Measurements from ENCODE around the gene ATRAID.

ATRAID gene

DNA sequence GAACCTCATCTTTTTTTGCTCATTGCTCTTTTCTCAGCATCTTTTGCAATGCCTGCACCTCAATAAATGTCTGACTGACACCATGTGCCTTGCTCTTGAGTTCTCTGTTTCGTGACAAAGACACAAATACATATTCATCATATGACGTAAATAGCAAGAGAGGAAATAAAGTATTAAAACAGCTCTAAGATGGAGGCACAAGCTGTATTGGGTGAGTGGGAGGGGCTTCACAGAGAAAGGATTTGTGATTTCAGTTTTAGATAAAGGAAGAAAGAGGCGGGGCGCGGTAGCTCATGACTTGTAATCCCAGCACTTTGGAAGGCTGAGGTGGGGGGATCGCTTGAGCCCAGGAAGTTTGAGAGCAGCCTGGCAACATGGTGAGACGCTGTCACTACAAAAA, 8.2 kb downstream of the ATRAID start:
- DNase-seq = no peak

- no peak for DNase-seq
Observed at GRCh38 chr2:27221166-27221565, 9.3 kb downstream of the ATRAID start.

- no peak for DNase-seq
Observed at GRCh38 chr2:27222407-27222806, 10.6 kb downstream of the ATRAID start.

DNA sequence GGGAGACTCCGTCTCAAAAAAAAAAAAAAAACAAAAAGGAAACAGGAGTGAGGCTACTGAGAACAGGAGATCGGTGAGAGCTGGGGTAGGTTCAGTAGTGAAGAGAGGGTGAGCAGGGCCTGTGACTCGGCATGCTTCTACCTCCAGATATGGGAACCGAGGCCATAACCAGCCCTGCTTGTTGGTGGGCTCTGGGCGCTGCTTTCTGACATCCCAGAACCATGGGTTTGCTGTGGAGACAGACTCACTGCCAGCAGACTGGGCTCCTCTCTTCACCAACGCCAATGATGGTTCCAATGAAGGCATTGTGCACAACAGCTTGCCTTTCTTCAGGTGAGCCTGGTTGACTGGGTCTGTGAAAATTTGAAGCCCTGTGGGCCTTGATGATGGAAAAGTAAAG, 11.6 kb downstream of the ATRAID start:
- no peak for DNase-seq

- no peak for DNase-seq
Observed at GRCh38 chr2:27225526-27225925, 13.7 kb downstream of the ATRAID start.

- no peak for DNase-seq
Observed at GRCh38 chr2:27227501-27227900, 15.7 kb downstream of the ATRAID start.

- no peak for DNase-seq
Observed at GRCh38 chr2:27231921-27232320, 20.1 kb downstream of the ATRAID start.

GRCh38 chr2:27233341-27233740, 21.5 kb downstream of the ATRAID start:
- no peak for DNase-seq

GRCh38 chr2:27236136-27236535, 24.3 kb downstream of the ATRAID start:
- DNase-seq = no peak

DNA sequence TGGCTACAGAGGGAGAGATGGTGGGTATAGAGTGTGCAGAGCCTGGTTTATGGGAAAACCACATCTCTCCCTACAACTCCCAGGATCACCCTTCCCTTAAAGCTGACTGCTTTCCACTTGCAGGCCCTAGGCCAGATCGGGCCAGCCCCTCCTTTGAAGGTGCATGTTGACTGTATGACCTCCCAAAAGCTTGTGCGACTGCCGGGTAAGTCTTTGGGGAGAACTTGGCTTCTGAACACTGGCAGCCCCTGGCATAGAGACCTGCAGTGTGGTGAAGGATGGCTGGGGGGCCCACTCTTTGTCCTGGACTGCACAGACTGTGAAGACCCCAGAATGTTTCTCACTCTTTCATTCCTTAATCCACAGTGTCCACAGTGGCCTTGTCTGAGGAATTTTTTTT, 24.8 kb downstream of the ATRAID start:
- no peak for DNase-seq

DNA sequence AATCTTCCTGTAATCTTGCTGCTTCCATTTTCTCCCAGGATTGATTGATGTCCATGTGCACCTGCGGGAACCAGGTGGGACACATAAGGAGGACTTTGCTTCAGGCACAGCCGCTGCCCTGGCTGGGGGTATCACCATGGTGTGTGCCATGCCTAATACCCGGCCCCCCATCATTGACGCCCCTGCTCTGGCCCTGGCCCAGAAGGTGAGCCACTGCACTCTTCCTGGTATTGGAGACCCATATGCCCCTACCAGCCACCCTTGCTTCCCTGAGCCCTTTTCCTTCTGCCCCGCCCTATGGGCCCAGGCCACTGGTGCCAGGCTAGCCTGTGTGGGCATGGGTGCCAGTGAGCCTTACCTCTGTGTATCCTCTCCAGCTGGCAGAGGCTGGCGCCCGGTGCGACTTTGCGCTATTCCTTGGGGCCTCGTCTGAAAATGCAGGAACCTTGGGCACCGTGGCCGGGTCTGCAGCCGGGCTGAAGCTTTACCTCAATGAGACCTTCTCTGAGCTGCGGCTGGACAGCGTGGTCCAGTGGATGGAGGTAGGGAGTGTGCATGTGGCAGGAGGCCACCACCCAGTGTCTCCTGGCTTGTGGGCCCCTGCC, 25.6 kb downstream of the ATRAID start:
- DNase-seq = no peak

GRCh38 chr2:27238976-27239375, 27.1 kb downstream of the ATRAID start:
- DNase-seq = no peak

GRCh38 chr2:27240406-27240805, 28.6 kb downstream of the ATRAID start:
- no peak for DNase-seq

DNA sequence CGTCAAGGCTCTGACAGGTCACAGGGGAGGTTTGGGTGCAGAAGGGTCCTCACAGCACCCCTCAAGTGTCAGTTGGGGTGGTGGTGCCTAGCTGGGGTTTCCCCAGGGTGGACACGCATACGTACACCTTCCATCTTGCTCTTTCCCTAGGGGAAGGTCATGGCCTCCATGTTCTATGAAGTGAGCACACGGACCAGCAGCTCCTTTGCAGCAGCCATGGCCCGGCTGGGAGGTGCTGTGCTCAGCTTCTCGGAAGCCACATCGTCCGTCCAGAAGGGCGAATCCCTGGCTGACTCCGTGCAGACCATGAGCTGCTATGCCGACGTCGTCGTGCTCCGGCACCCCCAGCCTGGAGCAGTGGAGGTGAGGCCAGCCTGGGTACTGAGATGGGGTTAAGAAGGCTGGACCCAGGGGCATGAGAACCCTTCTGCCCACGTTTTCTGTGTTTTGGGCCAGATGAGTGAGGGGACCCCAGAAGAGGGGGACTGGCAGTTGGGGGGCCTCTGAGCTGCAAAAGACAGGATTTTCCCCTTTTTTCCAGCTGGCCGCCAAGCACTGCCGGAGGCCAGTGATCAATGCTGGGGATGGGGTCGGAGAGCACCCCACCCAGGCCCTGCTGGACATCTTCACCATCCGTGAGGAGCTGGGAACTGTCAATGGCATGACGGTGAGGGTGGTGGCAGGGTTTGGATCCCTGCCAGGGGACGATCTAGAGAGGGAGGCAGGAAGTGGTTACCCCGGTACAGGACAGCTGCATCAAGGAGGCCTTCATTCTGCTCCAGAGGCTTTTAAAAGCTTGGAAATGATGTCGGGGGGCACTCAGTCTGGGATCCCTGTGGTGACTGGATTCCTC, 30.1 kb downstream of the ATRAID start:
- no peak for DNase-seq

- no peak for DNase-seq
Observed at GRCh38 chr2:27242614-27242951, 30.7 kb downstream of the ATRAID start.

GRCh38 chr2:27243391-27244130, 31.7 kb downstream of the ATRAID start:
- DNase-seq = no peak

- DNase-seq = no peak
Observed at GRCh38 chr2:27245116-27245515, 33.3 kb downstream of the ATRAID start.

DNA sequence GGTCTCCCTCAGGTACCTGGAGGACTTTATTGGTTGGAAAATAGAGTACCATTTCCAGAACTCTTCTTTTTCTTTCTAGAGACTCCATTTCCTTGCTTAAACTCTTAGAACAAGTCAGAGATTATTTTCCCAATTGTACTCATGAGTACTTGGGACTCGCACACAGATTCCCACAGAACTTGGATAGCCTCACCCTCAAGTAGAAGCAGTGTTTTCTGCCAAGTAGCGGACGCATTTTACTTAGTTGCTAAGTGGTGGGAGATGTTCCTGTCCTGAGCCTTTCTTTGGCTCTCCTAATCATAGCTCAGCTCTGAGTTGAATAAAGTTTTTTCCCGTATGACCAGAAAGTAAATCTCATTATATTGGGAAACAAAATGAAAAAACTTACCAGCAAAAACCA, 33.8 kb downstream of the ATRAID start:
- DNase-seq = no peak

- no peak for DNase-seq
Observed at GRCh38 chr2:27247893-27248292, 36.1 kb downstream of the ATRAID start.

DNA sequence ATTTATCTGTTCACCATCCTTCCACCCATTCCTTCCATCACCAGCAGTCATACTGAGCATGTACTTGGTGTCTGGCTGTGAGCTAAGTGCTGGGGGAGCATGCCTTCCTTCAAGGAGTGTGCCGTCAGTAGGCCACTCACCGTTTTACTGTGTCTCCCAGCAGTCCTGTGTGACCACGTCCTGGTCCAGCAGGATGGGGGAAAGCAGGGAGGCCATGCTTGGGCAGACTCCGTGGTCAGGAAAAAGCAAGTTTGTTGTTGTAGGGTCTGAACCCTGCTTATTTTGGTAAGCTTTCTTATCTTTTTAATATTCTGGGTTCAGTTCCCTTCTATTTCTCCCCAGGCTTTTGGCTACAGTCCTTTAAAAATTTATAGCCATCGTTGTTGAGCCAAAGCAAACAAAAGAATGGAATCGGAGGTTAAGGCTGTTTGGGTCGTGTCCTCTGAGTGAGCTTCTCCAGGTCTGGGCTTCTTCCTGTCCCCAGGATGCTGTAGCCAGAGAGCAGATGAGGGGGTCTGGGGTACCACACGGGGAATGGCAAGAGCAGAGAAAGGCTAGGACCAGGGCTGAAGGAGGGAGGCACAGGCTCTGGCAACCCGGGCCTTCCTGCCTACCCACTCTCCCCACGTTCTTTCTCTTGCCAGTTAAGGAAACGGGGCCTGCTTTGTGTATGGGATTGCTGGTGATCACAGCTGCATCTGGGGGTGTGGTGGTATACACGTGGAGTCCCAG, 37.5 kb downstream of the ATRAID start:
- no peak for DNase-seq

- DNase-seq = peak; percentile 38
Observed at GRCh38 chr2:27249891-27250651, 38.2 kb downstream of the ATRAID start.

GRCh38 chr2:27250652-27251379, 39.0 kb downstream of the ATRAID start:
- no peak for DNase-seq
